ENCODE data around the gene OAF.

- no peak for TF ChIP-seq CTCF (conservative IDR thresholded peaks at IDR 0.05; ENCODE audit: low read depth, low read length)
- no peak for TF ChIP-seq EZH2 (IDR thresholded peaks at IDR 0.05; ENCODE audit: low read length, unreplicated experiment)
These were observed 36.0 kb upstream of the OAF start for GRCh38 chr11:120174866-120175265.
